ENCODE measurements around the gene PAFAH2.
"Not testable (repeated sequence)": the region's sequence is repeated elsewhere in the genome, so short reads cannot be mapped to it uniquely, and the experiment has no call there.

PAFAH2 gene

GRCh38 chr1:25933479-25934365 is 64.1 kb downstream of the PAFAH2 start:
- TF ChIP-seq CTCF (IDR thresholded peaks at IDR 0.05; ENCODE audit: insufficient read depth, low read depth, low read length, missing control alignments) = no peak
- DNase-seq (ENCODE audit: low read depth) = no peak
- H3K4me3 ChIP-seq (ENCODE audit: low read depth, low read length) = no peak overlapping the region

GRCh38 chr1:25932811-25933400 is 65.0 kb downstream of the PAFAH2 start:
- not testable (repeated sequence) for H3K4me3 ChIP-seq (ENCODE audit: low read depth, low read length); DNase-seq (ENCODE audit: low read depth)

GRCh38 chr1:25932321-25932720 is 65.5 kb downstream of the PAFAH2 start:
- no peak overlapping the region for H3K4me3 ChIP-seq (ENCODE audit: low read depth, low read length)
- DNase-seq (ENCODE audit: low read depth) = no peak
- no peak for TF ChIP-seq CTCF (IDR thresholded peaks at IDR 0.05; ENCODE audit: insufficient read depth, low read depth, low read length, missing control alignments)

- no peak for DNase-seq (ENCODE audit: low read depth)
- H3K4me3 ChIP-seq (ENCODE audit: low read depth, low read length) = no peak overlapping the region
- no peak for TF ChIP-seq CTCF (IDR thresholded peaks at IDR 0.05; ENCODE audit: insufficient read depth, low read depth, low read length, missing control alignments)
Observed at GRCh38 chr1:25929016-25929415, 68.8 kb downstream of the PAFAH2 start.

GRCh38 chr1:25927521-25928265 is 70.2 kb downstream of the PAFAH2 start:
- H3K4me3 ChIP-seq (ENCODE audit: low read depth, low read length) = no peak overlapping the region
- no peak for DNase-seq (ENCODE audit: low read depth)
- no peak for TF ChIP-seq CTCF (IDR thresholded peaks at IDR 0.05; ENCODE audit: insufficient read depth, low read depth, low read length, missing control alignments)

GRCh38 chr1:25926731-25927496 is 70.9 kb downstream of the PAFAH2 start:
- TF ChIP-seq CTCF (IDR thresholded peaks at IDR 0.05; ENCODE audit: insufficient read depth, low read depth, low read length, missing control alignments) = no peak
- DNase-seq (ENCODE audit: low read depth) = no peak
- no peak overlapping the region for H3K4me3 ChIP-seq (ENCODE audit: low read depth, low read length)

All from GM12865 (cell line).